8988T (cell line): Measurements from ENCODE around the gene ACP2.

ENCODE experiments used
- DNase-seq: peaks from one replicate; pipeline ENCODE4 v3.0.0; 2011

Gene ACP2

GRCh38 chr11:47268448-47269001, 19.9 kb upstream of the ACP2 start:
- no peak for DNase-seq

GRCh38 chr11:47267876-47268275, 19.3 kb upstream of the ACP2 start:
- no peak for DNase-seq

GRCh38 chr11:47264521-47264920, 15.9 kb upstream of the ACP2 start:
- DNase-seq: no peak

GRCh38 chr11:47264119-47264518, 15.5 kb upstream of the ACP2 start:
- DNase-seq: no peak

- no peak for DNase-seq
These were observed 12.7 kb upstream of the ACP2 start for GRCh38 chr11:47261291-47261800.

GRCh38 chr11:47260366-47260765, 11.8 kb upstream of the ACP2 start:
- DNase-seq: no peak

- DNase-seq: peak; percentile 65
These were observed 10.8 kb upstream of the ACP2 start for GRCh38 chr11:47259232-47259977.

GRCh38 chr11:47258317-47258902, 9.8 kb upstream of the ACP2 start:
- no peak for DNase-seq

GRCh38 chr11:47257517-47258316, 9.1 kb upstream of the ACP2 start, which contains the start of gene NR1H3:
NR1H3 (plus strand) TSS chr11:47257996; CDS start chr11:47259217, 1,221 bp downstream.
- peak; percentile 78 for DNase-seq

- no peak for DNase-seq
These were observed 8.5 kb upstream of the ACP2 start for GRCh38 chr11:47257177-47257516.

- DNase-seq: no peak
These were observed 7.8 kb upstream of the ACP2 start for GRCh38 chr11:47256374-47256773.

GRCh38 chr11:47254386-47254785, 5.8 kb upstream of the ACP2 start:
- DNase-seq: no peak

GRCh38 chr11:47253660-47254059, 5.0 kb upstream of the ACP2 start:
- no peak for DNase-seq

GRCh38 chr11:47251751-47252150, 3.1 kb upstream of the ACP2 start:
- DNase-seq: no peak

GRCh38 chr11:47249378-47249715, 733 bp upstream of the ACP2 start:
- DNase-seq: no peak

GRCh38 chr11:47248304-47248663, 330 bp downstream of the ACP2 start:
- DNase-seq: no peak

- DNase-seq: no peak
These were observed 1.1 kb downstream of the ACP2 start for GRCh38 chr11:47247502-47247901.

- DNase-seq: no peak
These were observed 2.8 kb downstream of the ACP2 start for GRCh38 chr11:47245611-47246357.

- no peak for DNase-seq
These were observed 3.9 kb downstream of the ACP2 start for GRCh38 chr11:47244448-47245350.

GRCh38 chr11:47243454-47243853, 5.2 kb downstream of the ACP2 start:
- no peak for DNase-seq

- no peak for DNase-seq
These were observed 5.9 kb downstream of the ACP2 start for GRCh38 chr11:47242596-47243192.
